ENCODE measurements around the gene TYMS.
"Not testable (repeated sequence)": the region's sequence is repeated elsewhere in the genome, so short reads cannot be mapped to it uniquely, and the experiment has no call there.

Gene TYMS

GRCh38 chr18:679516-679915 is 22.1 kb downstream of the TYMS start:
- DNase-seq, result no peak

- no peak for DNase-seq
Observed at GRCh38 chr18:680392-680791, 22.9 kb downstream of the TYMS start.

- DNase-seq, result no peak
Observed at GRCh38 chr18:681985-682384, 24.5 kb downstream of the TYMS start.

GRCh38 chr18:682416-682815 is 25.0 kb downstream of the TYMS start:
- not testable (repeated sequence) for DNase-seq

- no peak for DNase-seq
Observed at GRCh38 chr18:682833-683232, 25.4 kb downstream of the TYMS start.

GRCh38 chr18:683531-683930 is 26.1 kb downstream of the TYMS start:
- peak; percentile 40 for DNase-seq

GRCh38 chr18:685438-685837 is 28.0 kb downstream of the TYMS start:
- no peak for DNase-seq

- no peak for DNase-seq
Observed at GRCh38 chr18:686339-687111, 29.1 kb downstream of the TYMS start.

GRCh38 chr18:688323-688722 is 30.9 kb downstream of the TYMS start:
- no peak for DNase-seq

- no peak for DNase-seq
Observed at GRCh38 chr18:692824-693223, 35.4 kb downstream of the TYMS start.

GRCh38 chr18:693466-694187 is 36.2 kb downstream of the TYMS start:
- DNase-seq, result no peak

GRCh38 chr18:697012-697411 is 39.6 kb downstream of the TYMS start:
- no peak for DNase-seq

GRCh38 chr18:697800-698199 is 40.3 kb downstream of the TYMS start:
- DNase-seq, result no peak

GRCh38 chr18:703213-703967 is 45.9 kb downstream of the TYMS start:
- DNase-seq, result no peak

- DNase-seq, result no peak
Observed at GRCh38 chr18:706405-706804, 49.0 kb downstream of the TYMS start.

- DNase-seq, result no peak
Observed at GRCh38 chr18:708096-708495, 50.6 kb downstream of the TYMS start.

- no peak for DNase-seq
Observed at GRCh38 chr18:709771-710170, 52.3 kb downstream of the TYMS start.

GRCh38 chr18:710418-711300 is 53.2 kb downstream of the TYMS start:
- DNase-seq, result no peak

- DNase-seq, result no peak
Observed at GRCh38 chr18:711310-711656, 53.8 kb downstream of the TYMS start.

- no peak for DNase-seq
Observed at GRCh38 chr18:711657-712400, 54.4 kb downstream of the TYMS start.

- no peak for DNase-seq
Observed at GRCh38 chr18:712401-713134, 55.1 kb downstream of the TYMS start, which contains the start of gene ENOSF1. TSS of gene ENOSF1 (minus strand) at chr18:712630. CDS start at chr18:712587, 43 bp downstream.

Data from NCI-H2081 treated with DMSO at 0.1 percent for 48 hours (cell line).